ENCODE data around the gene HOXA11.

The HOXA11 gene

GRCh38 chr7:27178366-27178765, 6.7 kb downstream of the HOXA11 start:
- Histone ChIP-seq H3K27me3 (ENCODE audit: control insufficient read depth in 1 of 2, insufficient read depth in 1 of 2, low read length in 2 of 2) (no peaks in the 10 kb centered on the region), H3K23ac (ENCODE audit: low read length in 2 of 2) (no peak overlapping the region), H2AK5ac (ENCODE audit: low read length, severe bottlenecking) (no peak overlapping the region), H2BK5ac (ENCODE audit: low read depth, low read length, poor library complexity, severe bottlenecking) (no peak overlapping the region), H3K4me1 (ENCODE audit: control insufficient read depth, insufficient read depth, low read depth, low read length) (peaks cover 18% of the 10 kb centered on the region), H3K36me3 (ENCODE audit: control insufficient read depth in 1 of 2, insufficient read depth in 2 of 2, low read depth in 1 of 2, low read length in 2 of 2) (peaks cover 6 to 47% of the 10 kb centered on the region in 2 experiments), H2BK12ac (ENCODE audit: low read length in 2 of 2) (no peak overlapping the region), H3K4me3 (ENCODE audit: insufficient read depth in 1 of 2, low read depth in 1 of 2, low read length in 2 of 2) (peak overlapping the region; percentile 64 to 92), H2AFZ (ENCODE audit: low read depth, low read length) (no peak overlapping the region), H2BK15ac (ENCODE audit: low read depth, poor library complexity, severe bottlenecking) (no peak overlapping the region), H3K4me2 (ENCODE audit: low read length, poor library complexity, severe bottlenecking) (peak overlapping the region; percentile 27), H3K79me1 (replicated peaks; ENCODE audit: low read length, poor library complexity, severe bottlenecking) (no peaks in the 10 kb centered on the region), H3K9ac (ENCODE audit: low read length) (peak overlapping the region; percentile 90), H3K4ac (ENCODE audit: low read depth in 1 of 2, low read length in 2 of 2) (no peak overlapping the region), H4K91ac (ENCODE audit: low read length) (no peak overlapping the region), H2BK120ac (ENCODE audit: low read depth, low read length) (no peak overlapping the region), H4K8ac (ENCODE audit: low read length) (no peak overlapping the region), H3K9me3 (ENCODE audit: control insufficient read depth, low read length) (no peaks in the 10 kb centered on the region), H3K27ac (ENCODE audit: low read length, poor library complexity, severe bottlenecking) (peak overlapping the region; percentile 98), H3K18ac (ENCODE audit: low read depth in 1 of 2, low read length in 2 of 2) (no peak overlapping the region), H3K14ac (ENCODE audit: low read length in 2 of 2) (no peak overlapping the region)
- DNase-seq, result no peak
- WGBS, result 83% methylated on average over 6 of the region's 6 CpGs

- Histone ChIP-seq H3K23ac (ENCODE audit: low read length in 2 of 2) (no peak overlapping the region), H3K36me3 (ENCODE audit: control insufficient read depth in 1 of 2, insufficient read depth in 2 of 2, low read depth in 1 of 2, low read length in 2 of 2) (peaks cover 6 to 49% of the 10 kb centered on the region in 2 experiments), H3K4me2 (ENCODE audit: low read length, poor library complexity, severe bottlenecking) (peak overlapping the region; percentile 60), H2AK5ac (ENCODE audit: low read length, severe bottlenecking) (no peak overlapping the region), H3K4me1 (ENCODE audit: control insufficient read depth, insufficient read depth, low read depth, low read length) (peaks cover 18% of the 10 kb centered on the region), H2AFZ (ENCODE audit: low read depth, low read length) (no peak overlapping the region), H3K27me3 (ENCODE audit: control insufficient read depth in 1 of 2, insufficient read depth in 1 of 2, low read length in 2 of 2) (no peaks in the 10 kb centered on the region), H3K14ac (ENCODE audit: low read length in 2 of 2) (no peak overlapping the region), H2BK120ac (ENCODE audit: low read depth, low read length) (no peak overlapping the region), H4K91ac (ENCODE audit: low read length) (no peak overlapping the region), H2BK15ac (ENCODE audit: low read depth, poor library complexity, severe bottlenecking) (no peak overlapping the region), H3K4ac (ENCODE audit: low read depth in 1 of 2, low read length in 2 of 2) (no peak overlapping the region), H3K79me1 (replicated peaks; ENCODE audit: low read length, poor library complexity, severe bottlenecking) (no peaks in the 10 kb centered on the region), H3K9me3 (ENCODE audit: control insufficient read depth, low read length) (no peaks in the 10 kb centered on the region), H3K18ac (ENCODE audit: low read depth in 1 of 2, low read length in 2 of 2) (no peak overlapping the region), H3K27ac (ENCODE audit: low read length, poor library complexity, severe bottlenecking) (peak overlapping the region; percentile 71), H2BK5ac (ENCODE audit: low read depth, low read length, poor library complexity, severe bottlenecking) (peak overlapping the region; percentile 53), H4K8ac (ENCODE audit: low read length) (no peak overlapping the region), H2BK12ac (ENCODE audit: low read length in 2 of 2) (no peak overlapping the region), H3K4me3 (ENCODE audit: insufficient read depth in 1 of 2, low read depth in 1 of 2, low read length in 2 of 2) (peak overlapping the region; percentile 69 to 92), H3K9ac (ENCODE audit: low read length) (peak overlapping the region; percentile 90)
- DNase-seq, result no peak
- WGBS, result 59% methylated on average over 5 of the region's 5 CpGs
Measured at GRCh38 chr7:27177795-27178320, 7.2 kb downstream of the HOXA11 start.

- peak overlapping the region; percentile 90 for H3K9ac ChIP-seq (ENCODE audit: low read length)
- no peak for DNase-seq
- no peak overlapping the region for H3K23ac ChIP-seq (ENCODE audit: low read length in 2 of 2)
- peak overlapping the region; percentile 60 for H3K4me2 ChIP-seq (ENCODE audit: low read length, poor library complexity, severe bottlenecking)
- H3K27ac ChIP-seq (ENCODE audit: low read length, poor library complexity, severe bottlenecking), result peak overlapping the region; percentile 71
- H2BK12ac ChIP-seq (ENCODE audit: low read length in 2 of 2), result no peak overlapping the region
- H4K91ac ChIP-seq (ENCODE audit: low read length), result no peak overlapping the region
- H3K4me1 ChIP-seq (ENCODE audit: control insufficient read depth, insufficient read depth, low read depth, low read length), result peaks cover 16% of the 10 kb centered on the region
- no peak overlapping the region for H3K14ac ChIP-seq (ENCODE audit: low read length in 2 of 2)
- peak overlapping the region; percentile 36 for H2AK5ac ChIP-seq (ENCODE audit: low read length, severe bottlenecking)
- H3K18ac ChIP-seq (ENCODE audit: low read depth in 1 of 2, low read length in 2 of 2), result no peak overlapping the region
- H2BK120ac ChIP-seq (ENCODE audit: low read depth, low read length), result no peak overlapping the region
- H2BK5ac ChIP-seq (ENCODE audit: low read depth, low read length, poor library complexity, severe bottlenecking), result peak overlapping the region; percentile 86
- H2BK15ac ChIP-seq (ENCODE audit: low read depth, poor library complexity, severe bottlenecking), result no peak overlapping the region
- peak overlapping the region; percentile 69 to 92 for H3K4me3 ChIP-seq (ENCODE audit: insufficient read depth in 1 of 2, low read depth in 1 of 2, low read length in 2 of 2)
- no peaks in the 10 kb centered on the region for H3K79me1 ChIP-seq (replicated peaks; ENCODE audit: low read length, poor library complexity, severe bottlenecking)
- H2AFZ ChIP-seq (ENCODE audit: low read depth, low read length), result no peak overlapping the region
- WGBS, result 65% methylated on average over 22 of the region's 22 CpGs
- H3K4ac ChIP-seq (ENCODE audit: low read depth in 1 of 2, low read length in 2 of 2), result no peak overlapping the region
- no peaks in the 10 kb centered on the region for H3K9me3 ChIP-seq (ENCODE audit: control insufficient read depth, low read length)
- H3K36me3 ChIP-seq (ENCODE audit: control insufficient read depth in 1 of 2, insufficient read depth in 2 of 2, low read depth in 1 of 2, low read length in 2 of 2), result peaks cover 6 to 51% of the 10 kb centered on the region in 2 experiments
- no peak overlapping the region for H4K8ac ChIP-seq (ENCODE audit: low read length)
- peaks cover 0 to 1% of the 10 kb centered on the region in 2 experiments for H3K27me3 ChIP-seq (ENCODE audit: control insufficient read depth in 1 of 2, insufficient read depth in 1 of 2, low read length in 2 of 2)
Measured at GRCh38 chr7:27176962-27177794, 7.9 kb downstream of the HOXA11 start.

- Histone ChIP-seq H2AK5ac (ENCODE audit: low read length, severe bottlenecking) (no peak overlapping the region), H3K4me2 (ENCODE audit: low read length, poor library complexity, severe bottlenecking) (peak overlapping the region; percentile 60), H4K91ac (ENCODE audit: low read length) (no peak overlapping the region), H3K18ac (ENCODE audit: low read depth in 1 of 2, low read length in 2 of 2) (no peak overlapping the region), H2BK120ac (ENCODE audit: low read depth, low read length) (no peak overlapping the region), H3K4me3 (ENCODE audit: insufficient read depth in 1 of 2, low read depth in 1 of 2, low read length in 2 of 2) (peak overlapping the region; percentile 61 to 92), H3K9me3 (ENCODE audit: control insufficient read depth, low read length) (no peaks in the 10 kb centered on the region), H4K8ac (ENCODE audit: low read length) (no peak overlapping the region), H3K4ac (ENCODE audit: low read depth in 1 of 2, low read length in 2 of 2) (no peak overlapping the region), H3K36me3 (ENCODE audit: control insufficient read depth in 1 of 2, insufficient read depth in 2 of 2, low read depth in 1 of 2, low read length in 2 of 2) (peaks cover 3 to 52% of the 10 kb centered on the region in 2 experiments), H2BK12ac (ENCODE audit: low read length in 2 of 2) (no peak overlapping the region), H3K27ac (ENCODE audit: low read length, poor library complexity, severe bottlenecking) (peak overlapping the region; percentile 71), H2BK5ac (ENCODE audit: low read depth, low read length, poor library complexity, severe bottlenecking) (no peak overlapping the region), H3K27me3 (ENCODE audit: control insufficient read depth in 1 of 2, insufficient read depth in 1 of 2, low read length in 2 of 2) (peaks cover 0 to 6% of the 10 kb centered on the region in 2 experiments), H3K23ac (ENCODE audit: low read length in 2 of 2) (no peak overlapping the region), H3K79me1 (replicated peaks; ENCODE audit: low read length, poor library complexity, severe bottlenecking) (no peaks in the 10 kb centered on the region), H2AFZ (ENCODE audit: low read depth, low read length) (no peak overlapping the region), H3K4me1 (ENCODE audit: control insufficient read depth, insufficient read depth, low read depth, low read length) (peaks cover 10% of the 10 kb centered on the region), H2BK15ac (ENCODE audit: low read depth, poor library complexity, severe bottlenecking) (no peak overlapping the region), H3K9ac (ENCODE audit: low read length) (peak overlapping the region; percentile 90), H3K14ac (ENCODE audit: low read length in 2 of 2) (no peak overlapping the region)
- no peak for DNase-seq
- WGBS, result 67% methylated on average over 2 of the region's 3 CpGs
Measured at GRCh38 chr7:27176524-27176845, 8.5 kb downstream of the HOXA11 start.
